GM18505 (cell line): ENCODE measurements around the gene FBXW8.

ENCODE experiments used
- ATAC-seq: cut with Tn5 transposase; IDR thresholded peaks from one replicate; pipeline ENCODE4 v1.9.1; 2021; ENCODE audit not compliant: unreplicated experiment
- POLR2A ChIP-seq: IDR thresholded peaks from 4 replicates; pipeline ENCODE4 v1.6.1; 2011; ENCODE audit warnings: borderline replicate concordance; ENCODE audit not compliant: insufficient read depth, insufficient read length; ENCODE audit errors: extremely low read depth

FBXW8 gene, protein sequence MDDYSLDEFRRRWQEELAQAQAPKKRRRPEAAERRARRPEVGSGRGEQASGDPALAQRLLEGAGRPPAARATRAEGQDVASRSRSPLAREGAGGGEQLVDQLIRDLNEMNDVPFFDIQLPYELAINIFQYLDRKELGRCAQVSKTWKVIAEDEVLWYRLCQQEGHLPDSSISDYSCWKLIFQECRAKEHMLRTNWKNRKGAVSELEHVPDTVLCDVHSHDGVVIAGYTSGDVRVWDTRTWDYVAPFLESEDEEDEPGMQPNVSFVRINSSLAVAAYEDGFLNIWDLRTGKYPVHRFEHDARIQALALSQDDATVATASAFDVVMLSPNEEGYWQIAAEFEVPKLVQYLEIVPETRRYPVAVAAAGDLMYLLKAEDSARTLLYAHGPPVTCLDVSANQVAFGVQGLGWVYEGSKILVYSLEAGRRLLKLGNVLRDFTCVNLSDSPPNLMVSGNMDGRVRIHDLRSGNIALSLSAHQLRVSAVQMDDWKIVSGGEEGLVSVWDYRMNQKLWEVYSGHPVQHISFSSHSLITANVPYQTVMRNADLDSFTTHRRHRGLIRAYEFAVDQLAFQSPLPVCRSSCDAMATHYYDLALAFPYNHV

DNA sequence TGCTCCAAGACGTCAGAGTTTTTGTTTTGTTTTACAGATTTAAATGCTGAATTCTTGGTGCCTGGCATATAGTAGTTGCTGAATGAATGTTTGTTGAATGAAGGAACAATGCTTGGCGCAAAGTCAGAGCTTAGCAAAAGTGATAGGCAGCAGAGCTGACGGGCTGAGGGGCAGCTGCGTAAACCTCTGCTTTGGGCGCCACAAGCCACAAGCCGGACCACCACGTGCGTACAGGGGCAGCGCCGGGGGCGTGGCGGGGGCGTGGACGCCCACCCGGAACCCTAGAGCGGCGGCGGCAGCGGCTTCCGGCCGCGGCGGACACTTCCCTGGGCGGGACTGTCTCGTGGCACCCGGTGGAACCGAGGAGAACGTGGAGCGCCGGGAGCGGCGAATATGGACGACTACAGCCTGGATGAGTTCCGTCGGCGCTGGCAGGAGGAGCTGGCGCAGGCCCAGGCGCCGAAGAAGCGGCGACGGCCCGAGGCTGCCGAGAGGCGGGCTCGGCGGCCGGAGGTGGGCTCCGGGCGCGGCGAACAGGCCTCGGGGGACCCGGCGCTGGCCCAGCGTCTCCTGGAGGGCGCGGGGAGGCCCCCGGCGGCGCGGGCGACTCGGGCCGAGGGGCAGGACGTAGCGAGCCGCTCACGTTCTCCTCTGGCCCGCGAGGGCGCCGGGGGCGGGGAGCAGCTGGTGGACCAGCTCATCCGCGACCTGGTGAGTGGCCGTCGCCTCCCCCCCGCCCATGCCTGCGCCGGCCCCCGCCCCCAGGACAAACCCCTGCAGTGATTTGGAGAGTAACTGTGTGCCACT is at the start of gene FBXW8:
Gene FBXW8 (plus strand): TSS at position 306 of the 807 bp plus-strand sequence. CDS start 88 bp downstream, at position 394.
- TF ChIP-seq POLR2A: peak; percentile 58

DNA sequence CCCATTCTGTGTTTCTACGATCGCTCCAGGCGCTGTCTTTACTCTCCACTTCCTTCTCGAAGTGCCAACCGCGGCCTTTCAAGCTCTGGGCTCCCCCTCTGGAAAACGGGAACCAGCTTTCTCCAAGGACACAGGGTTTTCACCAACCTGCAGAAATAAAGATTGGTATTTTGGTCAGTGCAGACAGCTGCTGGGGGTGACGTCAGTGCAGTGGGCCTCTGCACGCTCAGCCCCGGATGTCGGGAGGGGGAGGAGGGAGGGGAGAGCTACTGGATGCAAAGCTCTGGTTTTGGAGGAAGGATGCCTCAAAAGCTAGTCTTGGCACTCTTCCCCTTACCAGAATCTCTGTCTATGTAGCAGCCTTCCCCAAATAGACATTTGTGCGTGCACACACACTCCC is 49.4 kb upstream of the FBXW8 start:
- TF ChIP-seq POLR2A: no peak
- no peak for ATAC-seq

More for the DNA sequence above, at the start of gene FBXW8:
- peak; percentile 90 for ATAC-seq

DNA sequence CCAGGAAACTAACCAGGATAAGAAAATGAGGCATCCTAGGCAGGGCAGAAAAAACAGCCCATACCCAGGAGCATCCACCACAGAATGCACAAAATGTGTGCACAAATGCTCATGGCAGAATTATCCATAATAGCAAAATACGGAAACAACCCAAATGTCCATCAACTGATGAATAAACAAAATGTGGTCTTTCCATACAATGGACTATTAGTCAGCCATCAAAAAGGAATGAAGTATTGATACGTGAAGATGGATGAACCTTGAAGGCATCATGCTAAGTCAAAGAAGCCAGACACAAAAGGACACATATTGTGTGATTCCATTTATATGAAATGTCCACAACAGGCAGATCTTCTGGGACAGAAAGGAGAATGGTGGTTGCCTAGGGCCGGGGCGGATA is 48.6 kb upstream of the FBXW8 start:
- ATAC-seq: no peak

DNA sequence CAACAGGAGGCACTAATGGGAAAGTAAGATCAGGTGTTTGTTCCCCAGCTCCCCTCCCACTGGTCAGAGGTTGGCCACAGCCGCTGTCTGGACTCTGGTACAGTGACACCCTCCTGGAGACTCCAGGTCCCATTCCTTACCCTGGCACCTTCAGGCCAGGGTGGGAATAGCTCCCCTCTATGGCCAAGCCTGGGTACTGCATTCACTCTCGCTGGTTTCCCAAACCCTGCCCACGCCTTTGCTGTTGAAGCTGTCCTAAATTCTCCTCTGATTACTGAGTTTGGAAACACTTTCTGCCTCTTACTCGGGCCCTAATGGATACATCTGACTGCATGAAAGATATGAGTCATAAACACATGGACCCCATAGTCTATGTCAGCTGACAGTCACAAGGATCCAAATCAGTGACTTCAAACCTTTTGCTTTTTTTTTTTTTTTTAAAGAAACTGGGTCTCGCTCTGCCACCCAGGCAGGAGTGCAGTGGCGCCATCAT is 47.4 kb upstream of the FBXW8 start:
- TF ChIP-seq POLR2A: no peak
- ATAC-seq: no peak

More for the DNA sequence above, 48.6 kb upstream of the FBXW8 start:
- no peak for TF ChIP-seq POLR2A

DNA sequence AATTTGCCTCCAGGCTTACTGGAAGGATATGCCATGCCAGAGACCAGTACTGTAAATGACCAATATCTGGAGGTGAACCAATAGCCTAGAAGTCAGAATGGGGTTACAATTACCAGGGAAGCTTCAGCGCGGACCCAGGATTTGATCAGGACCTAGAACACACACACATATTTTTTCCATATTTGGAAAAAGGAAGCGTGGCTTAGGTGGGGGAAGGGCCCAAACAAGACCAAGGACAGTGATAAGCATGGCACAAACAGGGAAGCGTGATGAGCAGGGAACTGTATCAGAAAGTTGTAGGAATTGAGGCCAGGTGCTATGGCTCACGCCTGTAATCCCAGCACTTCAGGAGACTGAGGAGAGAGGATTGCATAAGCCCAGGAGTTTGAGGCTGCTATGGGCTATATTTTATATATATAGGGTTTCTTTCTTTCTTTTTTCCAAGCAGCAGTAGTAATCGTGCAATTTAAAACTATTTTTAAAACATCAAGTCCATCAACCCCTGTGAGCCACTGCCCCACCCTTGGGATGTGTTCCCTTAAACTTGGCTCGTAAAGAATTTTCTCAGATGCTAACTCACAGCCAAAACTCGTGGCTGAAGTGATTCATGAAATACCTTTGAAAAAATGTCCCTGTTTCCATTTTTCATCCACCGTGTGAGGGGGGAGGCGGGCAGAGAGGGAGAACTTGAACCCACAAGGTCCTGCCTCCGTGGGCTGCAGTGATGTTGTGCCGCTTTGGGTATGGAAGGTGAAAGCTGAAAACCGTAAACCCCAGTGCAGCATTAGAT is 46.2 kb upstream of the FBXW8 start:
- no peak for TF ChIP-seq POLR2A
- no peak for ATAC-seq

DNA sequence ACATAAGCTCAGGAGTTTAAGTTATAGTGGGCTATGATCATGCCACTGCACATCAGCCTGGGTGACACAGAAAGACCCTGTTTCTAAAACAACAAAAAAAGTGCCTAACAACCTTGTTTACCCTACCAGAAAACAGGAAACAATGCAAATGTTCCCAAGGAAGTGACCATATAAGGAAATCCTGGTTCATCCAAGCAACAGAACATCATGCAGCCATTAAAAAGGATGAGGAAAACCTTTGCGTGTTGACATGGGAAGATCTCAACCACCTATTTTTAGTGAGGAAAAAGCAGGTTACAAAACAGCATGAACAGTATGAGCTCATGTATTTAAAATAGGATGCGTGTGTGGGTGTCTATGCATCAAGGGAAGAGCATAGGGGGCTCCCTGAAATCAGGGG is 43.2 kb upstream of the FBXW8 start:
- no peak for ATAC-seq
- TF ChIP-seq POLR2A: no peak

DNA sequence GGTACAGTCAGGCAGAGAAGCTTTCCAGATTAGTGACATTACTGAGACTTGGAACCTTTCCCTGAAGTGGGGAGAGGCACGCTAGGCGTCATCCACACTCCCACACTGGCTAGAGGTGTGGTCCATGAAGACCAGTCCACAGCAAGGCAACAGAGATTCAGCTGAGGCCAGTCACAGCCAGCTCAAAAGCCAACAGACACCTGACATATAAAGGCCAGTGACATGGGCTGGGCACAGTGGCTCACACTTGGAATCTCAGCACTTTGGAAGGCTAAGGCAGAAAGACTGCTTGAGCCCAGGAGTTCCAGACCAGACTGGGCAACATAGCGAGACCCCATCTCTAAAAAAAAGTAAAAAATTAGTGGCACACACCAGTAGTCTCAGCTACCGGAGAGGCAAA is 40.4 kb upstream of the FBXW8 start:
- TF ChIP-seq POLR2A: no peak
- ATAC-seq: no peak

DNA sequence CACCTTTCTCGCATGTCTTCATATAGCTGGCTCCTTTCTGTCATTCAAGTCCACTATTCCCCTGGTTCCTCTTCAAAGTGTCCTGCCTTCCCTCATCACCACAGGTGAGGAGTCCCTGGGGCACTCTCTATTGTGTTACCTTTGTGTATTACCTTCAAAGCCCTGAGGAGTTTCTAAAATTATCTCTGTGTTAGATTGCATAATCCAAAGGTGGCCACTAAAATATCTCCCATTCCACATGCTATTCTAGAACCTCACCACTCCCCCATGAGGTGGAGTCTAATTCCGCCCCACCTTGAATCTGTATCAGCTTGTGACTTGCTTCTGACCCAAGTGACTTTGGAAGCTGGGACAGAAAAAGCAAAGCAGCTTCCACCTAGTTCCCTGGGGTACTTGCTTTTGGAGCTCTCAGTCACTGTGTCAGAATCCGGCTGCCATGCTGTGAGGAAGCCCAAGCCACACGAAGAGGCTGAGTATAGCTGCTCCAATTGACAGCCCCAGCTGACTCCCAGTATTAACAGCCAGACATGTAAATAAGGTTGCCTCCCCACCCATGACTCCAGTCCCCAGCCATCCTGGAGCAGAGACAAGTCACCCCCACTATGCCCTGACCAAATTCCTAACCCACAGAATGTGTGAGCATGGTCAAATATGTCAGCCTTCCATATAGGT is 36.3 kb upstream of the FBXW8 start:
- ATAC-seq: no peak
- TF ChIP-seq POLR2A: no peak

DNA sequence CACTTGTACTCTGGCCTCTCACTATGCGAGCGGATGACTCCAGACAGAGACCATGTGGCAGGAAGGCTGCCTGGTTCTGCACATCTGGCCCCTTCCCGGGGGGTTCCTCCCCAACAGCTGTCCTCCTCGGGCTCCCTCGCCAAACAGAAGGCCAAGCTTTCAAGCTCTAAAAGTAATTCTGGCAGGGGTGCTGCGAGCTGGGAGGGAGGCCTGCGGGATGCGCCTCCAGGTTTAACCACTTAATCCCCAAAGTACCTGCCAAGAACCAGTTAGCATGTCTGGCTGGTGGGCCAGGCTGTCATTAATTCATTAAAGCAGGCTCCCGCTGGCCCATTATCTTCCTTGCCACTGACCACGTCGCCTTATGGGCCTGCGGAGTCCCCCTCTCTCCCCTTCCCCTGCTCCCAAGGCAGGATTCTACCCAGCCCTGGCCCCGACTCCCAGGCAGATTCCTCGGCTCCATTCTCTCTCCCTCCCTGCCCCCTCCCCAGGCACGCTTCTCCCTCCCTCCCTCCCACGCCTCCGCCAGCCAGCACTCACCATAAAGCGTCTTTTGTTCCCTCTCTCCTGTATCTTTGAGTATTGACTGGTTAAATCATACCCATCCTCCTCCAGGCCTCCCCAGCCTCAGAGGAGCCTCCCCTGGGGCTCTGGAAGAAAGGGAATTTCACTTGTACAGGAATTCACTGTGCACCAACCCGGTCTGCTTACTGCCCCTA is 34.4 kb upstream of the FBXW8 start:
- no peak for TF ChIP-seq POLR2A
- ATAC-seq: no peak

DNA sequence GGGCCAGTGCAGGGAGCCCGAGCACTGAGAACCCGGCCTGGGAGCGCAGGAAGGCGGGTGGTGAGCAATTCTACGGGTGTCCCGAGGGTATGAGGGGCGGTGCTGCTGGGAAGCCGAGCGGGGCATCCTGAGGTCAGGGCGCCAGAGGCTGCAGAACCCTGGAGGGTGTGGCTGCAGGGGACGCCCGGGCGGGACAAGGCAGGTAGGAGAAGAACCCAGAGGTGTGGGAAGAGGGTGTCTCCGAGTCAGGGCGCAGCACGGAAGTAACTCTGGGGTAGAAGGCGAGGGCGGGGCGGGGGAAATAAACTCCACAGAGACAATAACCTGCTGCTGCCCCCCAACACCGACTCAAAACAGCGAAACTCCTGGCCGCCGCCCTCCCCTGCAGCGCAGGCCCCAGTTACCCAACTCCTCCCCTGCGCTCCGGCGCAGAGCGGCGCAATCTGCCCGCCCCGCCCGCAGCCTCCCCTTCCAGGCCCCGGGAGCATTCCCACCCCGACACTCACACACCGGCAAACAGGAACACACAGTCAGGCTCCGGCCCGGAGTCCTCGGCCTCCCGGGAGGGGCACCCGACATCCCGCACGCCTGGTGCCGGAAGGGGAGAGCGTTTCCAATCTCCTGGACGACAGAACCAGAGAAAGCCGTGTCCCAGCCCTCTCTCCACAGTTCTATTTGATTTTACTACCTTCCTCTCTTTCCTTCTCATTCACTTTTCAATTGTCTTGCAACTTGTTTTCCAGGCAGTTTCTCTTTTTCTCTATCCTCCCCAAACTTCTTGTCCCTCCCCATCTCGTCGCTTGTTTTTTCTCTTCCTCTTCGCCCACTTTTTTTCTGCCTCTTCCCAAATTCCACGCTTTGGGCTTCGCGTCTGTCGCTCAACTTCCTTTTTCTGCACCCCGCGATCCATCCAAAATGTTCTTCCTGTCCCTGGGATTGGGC is 31.9 kb upstream of the FBXW8 start:
- no peak for ATAC-seq
- no peak for TF ChIP-seq POLR2A
